Measurements from ENCODE around the gene AHDC1.

- TF ChIP-seq CTCF (optimal IDR thresholded peaks at IDR 0.05 in 1 of 3, IDR thresholded peaks at IDR 0.05 in 1 of 3, conservative IDR thresholded peaks at IDR 0.05 in 1 of 3; ENCODE audit: extremely low read depth in 1 of 3, insufficient read depth in 2 of 3, low read length in 3 of 3) (no peak), EZH2 (IDR thresholded peaks at IDR 0.05; ENCODE audit: low read length) (no peak)
These were observed 5.2 kb upstream of the AHDC1 start for GRCh38 chr1:27609210-27609555.
